GM18951 (cell line): ENCODE data around the gene COMMD2.

Source experiments
- POLR2A ChIP-seq: IDR thresholded peaks from 4 replicates; pipeline ENCODE4 v1.6.1; 2011; ENCODE audit warnings: mild to moderate bottlenecking; ENCODE audit not compliant: insufficient read length, insufficient read depth; ENCODE audit errors: extremely low read depth
- in situ Hi-C: fragments of 300-500 bp; cut with MboI; formaldehyde crosslinking; loops from one replicate; pipeline ENCODE4 v1.12.0; 2022; ENCODE audit warnings: low sequenced_read_pairs, mixed read lengths, inconsistent platforms; ENCODE audit not compliant: unreplicated experiment

COMMD2 gene

DNA sequence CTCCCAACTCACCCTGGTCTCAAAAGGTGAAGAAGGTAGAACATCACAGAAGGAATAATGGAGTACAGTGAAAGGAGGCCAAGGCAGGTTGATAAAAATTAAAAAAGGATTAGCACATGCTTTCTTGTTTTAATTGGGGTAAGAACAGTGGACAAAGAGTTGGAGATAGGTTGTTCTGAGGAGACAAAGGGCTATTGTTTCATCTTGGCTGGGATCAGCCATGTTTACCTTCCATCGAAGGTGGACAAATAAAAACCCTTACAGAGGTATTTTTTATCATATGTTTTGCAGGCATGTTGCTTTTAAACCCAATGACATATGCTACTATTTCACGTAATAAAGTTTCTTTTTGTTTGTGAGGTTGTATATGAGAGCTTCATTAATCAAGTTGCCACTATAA, 12.9 kb downstream of the COMMD2 start:
- no peak for TF ChIP-seq POLR2A
- in situ Hi-C loops: no loop called here

GRCh38 chr3:149738876-149739275, 13.4 kb downstream of the COMMD2 start:
- no peak for TF ChIP-seq POLR2A
- in situ Hi-C loops: no loop called here

GRCh38 chr3:149736953-149737205, 15.4 kb downstream of the COMMD2 start:
- in situ Hi-C loops: no loop called here

DNA sequence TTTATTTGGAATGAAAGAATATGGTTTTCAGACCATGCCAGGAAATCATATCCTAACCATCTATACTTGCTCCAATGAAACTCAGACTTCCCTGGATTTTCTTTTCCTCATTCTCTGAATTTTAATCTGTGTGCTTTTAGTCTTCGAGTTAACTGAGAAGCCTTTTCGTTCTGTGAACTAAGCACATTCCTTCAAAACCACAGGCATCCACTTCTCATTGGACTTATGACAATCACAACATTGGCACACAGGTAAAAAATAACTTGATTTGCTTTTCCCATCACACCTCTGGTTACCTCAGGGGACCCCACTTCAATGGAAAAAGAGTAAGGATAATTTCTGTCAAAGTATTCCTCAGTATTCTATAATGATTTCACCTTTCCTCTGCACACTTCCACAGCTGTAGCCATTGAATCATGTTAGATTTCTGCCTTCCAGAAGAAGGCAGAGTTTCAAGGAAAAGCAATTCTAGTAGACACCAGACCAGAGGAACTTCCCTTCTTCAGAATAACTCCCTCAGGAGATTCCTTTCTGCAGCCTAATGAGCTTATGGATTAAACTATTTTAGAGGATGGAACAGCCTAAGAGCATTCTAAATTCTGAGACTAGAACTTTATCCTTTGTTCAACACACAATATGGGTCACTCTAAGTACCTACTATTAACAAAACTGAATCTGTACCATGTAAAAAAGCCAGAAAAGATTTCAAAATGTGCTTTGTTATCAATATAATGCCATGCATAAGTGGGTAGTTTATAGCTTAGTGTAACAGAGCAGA, 15.9 kb downstream of the COMMD2 start:
- in situ Hi-C loops: no loop called here
- TF ChIP-seq POLR2A: no peak

More at GRCh38 chr3:149736953-149737205, 15.4 kb downstream of the COMMD2 start:
- TF ChIP-seq POLR2A: no peak

DNA sequence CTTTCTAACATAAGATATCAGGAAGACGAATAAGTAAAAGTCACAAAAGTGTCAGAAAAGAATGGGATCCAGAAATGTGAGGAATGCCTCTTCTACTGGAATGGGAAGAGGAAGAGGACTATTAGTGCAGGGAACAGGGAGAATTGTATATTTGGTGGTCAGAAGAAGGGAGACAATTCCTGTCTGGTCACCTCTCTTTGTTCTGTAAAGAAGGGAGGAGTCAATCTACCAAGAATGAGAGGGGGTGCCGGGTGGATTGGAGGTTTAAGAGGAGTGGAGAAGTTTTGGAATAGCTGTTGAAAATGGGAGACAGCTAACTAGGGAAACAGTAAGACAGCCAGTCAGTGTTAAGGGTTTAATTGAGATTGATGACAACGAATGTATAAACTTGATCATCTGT, 20.1 kb downstream of the COMMD2 start:
- TF ChIP-seq POLR2A: no peak

GRCh38 chr3:149727656-149728055, 24.6 kb downstream of the COMMD2 start:
- no peak for TF ChIP-seq POLR2A
- in situ Hi-C loops: no loop called here

More for the DNA sequence above, 20.1 kb downstream of the COMMD2 start:
- in situ Hi-C loops: no loop called here

DNA sequence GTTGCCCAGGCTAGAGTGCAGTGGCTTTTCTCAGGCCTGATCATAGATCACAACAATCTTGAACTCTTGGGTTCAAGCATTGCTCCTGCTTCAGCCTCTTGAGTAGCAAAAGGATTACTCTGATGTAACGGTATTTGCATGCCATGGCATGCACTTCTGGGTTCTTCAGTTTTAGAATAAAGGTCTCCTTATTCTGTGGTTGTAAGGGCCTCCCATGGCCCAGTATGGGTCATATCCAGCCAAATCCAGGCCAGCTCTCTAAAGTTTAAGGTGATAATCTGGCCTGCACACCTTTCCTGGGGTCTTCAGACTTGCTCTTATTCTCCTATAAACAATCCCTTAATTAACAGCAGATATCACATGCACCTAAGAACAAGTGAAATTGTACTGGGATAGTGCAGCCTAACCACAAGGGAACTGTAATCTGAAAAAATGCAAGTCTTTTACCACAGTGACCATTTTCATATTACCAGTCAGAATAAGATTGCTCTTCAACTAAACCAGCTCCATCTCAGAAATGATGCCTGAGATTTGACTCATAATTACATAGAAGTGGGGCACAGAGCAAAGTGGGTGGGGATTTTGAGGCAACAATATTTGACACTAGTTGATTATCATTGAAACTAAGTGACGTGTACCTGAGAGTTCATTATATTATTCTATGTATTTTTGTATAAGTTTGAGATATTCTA, 25.4 kb downstream of the COMMD2 start:
- no peak for TF ChIP-seq POLR2A
- in situ Hi-C loops: no loop called here

DNA sequence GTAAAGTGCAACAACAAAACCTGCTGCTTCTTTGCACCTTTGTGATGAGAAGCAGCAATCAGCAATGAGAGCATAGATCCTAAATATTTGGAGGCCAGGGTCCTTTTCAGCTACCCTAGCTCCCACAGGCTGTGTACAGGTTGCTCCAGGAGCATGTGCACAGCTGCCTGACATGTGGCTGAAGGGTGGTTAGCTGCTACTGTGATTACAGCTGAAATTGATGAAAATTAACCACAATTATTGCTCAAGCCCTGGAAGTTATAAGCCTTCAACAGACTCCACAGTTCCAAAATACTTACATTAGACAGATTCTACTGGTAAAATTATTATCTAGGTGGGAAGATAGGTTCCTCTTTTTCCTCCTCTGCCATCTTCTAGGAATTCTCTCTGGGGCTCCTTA, 28.5 kb downstream of the COMMD2 start:
- in situ Hi-C loops: loop anchor here (25.0 kb wide), 1 partner anchor 161 kb away; no protein-coding TSS in a partner anchor
- no peak for TF ChIP-seq POLR2A

DNA sequence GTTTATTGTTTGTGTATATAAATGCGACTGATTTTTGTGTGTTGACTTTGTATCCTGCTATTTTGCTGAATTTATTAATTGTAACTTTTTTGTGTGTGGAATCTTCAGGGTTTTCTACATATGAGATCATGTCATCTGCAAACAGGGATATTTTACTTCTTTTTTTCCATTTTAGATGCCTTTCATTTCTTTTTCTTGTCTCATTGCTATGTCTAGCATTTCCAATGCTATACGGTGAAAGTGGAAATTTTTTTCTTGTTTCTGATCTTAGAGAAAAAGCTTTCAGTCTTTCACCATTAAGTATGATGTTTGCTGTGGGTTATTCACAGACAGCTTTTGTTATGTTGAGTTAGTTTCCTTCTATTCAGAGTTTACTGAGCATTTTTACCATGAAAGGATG, 31.4 kb downstream of the COMMD2 start:
- in situ Hi-C loops: loop anchor here (25.0 kb wide), 1 partner anchor 159 kb away; no protein-coding TSS in a partner anchor
- TF ChIP-seq POLR2A: no peak

- no peak for TF ChIP-seq POLR2A
- in situ Hi-C loops: loop anchor here (25.0 kb wide), 1 partner anchor 155 kb away; no protein-coding TSS in a partner anchor
These were observed 34.8 kb downstream of the COMMD2 start for GRCh38 chr3:149717391-149718056.

DNA sequence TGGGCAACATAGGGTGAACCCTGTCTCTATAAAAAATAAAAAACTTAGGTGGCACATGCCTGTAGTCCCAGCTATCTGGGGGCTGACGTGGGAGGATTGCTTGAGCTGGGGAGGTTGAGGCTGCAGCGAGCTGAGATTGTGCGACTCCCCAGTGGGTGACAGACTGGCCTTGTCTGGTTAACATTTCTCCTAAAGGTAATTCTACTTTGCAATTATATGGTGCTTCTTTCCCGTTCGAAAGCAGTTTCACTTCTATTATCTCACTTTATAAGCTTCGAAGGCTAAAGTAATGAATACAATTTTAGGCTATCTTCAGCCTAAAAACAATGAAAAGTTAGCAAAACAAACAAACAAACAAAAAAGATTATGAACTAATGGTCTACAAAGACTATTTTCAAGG, 35.3 kb downstream of the COMMD2 start:
- in situ Hi-C loops: loop anchor here (25.0 kb wide), 1 partner anchor 155 kb away; no protein-coding TSS in a partner anchor
- no peak for TF ChIP-seq POLR2A

GRCh38 chr3:149715247-149715646, 37.0 kb downstream of the COMMD2 start:
- in situ Hi-C loops: loop anchor here (25.0 kb wide), 1 partner anchor 153 kb away; no protein-coding TSS in a partner anchor
- TF ChIP-seq POLR2A: no peak

GRCh38 chr3:149713730-149714654, 38.3 kb downstream of the COMMD2 start:
- no peak for TF ChIP-seq POLR2A
- in situ Hi-C loops: loop anchor here (25.0 kb wide), 1 partner anchor 152 kb away; no protein-coding TSS in a partner anchor

- TF ChIP-seq POLR2A: no peak
- in situ Hi-C loops: loop anchor here (25.0 kb wide), 1 partner anchor 145 kb away; no protein-coding TSS in a partner anchor
These were observed 45.4 kb downstream of the COMMD2 start for GRCh38 chr3:149706905-149707304.
